PFSK-1 (cell line): ENCODE measurements around the gene EVI5L.

Experiments used
- POLR2AphosphoS5 ChIP-seq: IDR thresholded peaks from 2 replicates; pipeline ENCODE4 v1.6.1; 2012; ENCODE audit warnings: low read depth, mild to moderate bottlenecking, control low read depth, low read length, moderate library complexity
- SIN3A ChIP-seq: IDR thresholded peaks from 2 replicates; pipeline ENCODE4 v1.6.1; 2012; ENCODE audit warnings: mild to moderate bottlenecking, low read length, moderate library complexity, borderline replicate concordance; ENCODE audit not compliant: insufficient read depth
- TAF1 ChIP-seq: IDR thresholded peaks from 2 replicates; pipeline ENCODE4 v1.6.1; 2012; ENCODE audit warnings: low read length, control low read depth, borderline replicate concordance; ENCODE audit not compliant: insufficient read depth
- TF ChIP-seq, protein P1 (sequence below), 2 experiments: IDR thresholded peaks; 2 replicates each; pipeline versions ENCODE4 v1.6.1 to v1.8.0; 2011 to 2012; ENCODE audit warnings: low read depth in 2 of 2, low read length in 2 of 2, control low read depth in 1 of 2, inconsistent platforms in 1 of 2, mild to moderate bottlenecking in 1 of 2, moderate library complexity in 1 of 2; ENCODE audit not compliant: insufficient read depth in 1 of 2

DNA sequence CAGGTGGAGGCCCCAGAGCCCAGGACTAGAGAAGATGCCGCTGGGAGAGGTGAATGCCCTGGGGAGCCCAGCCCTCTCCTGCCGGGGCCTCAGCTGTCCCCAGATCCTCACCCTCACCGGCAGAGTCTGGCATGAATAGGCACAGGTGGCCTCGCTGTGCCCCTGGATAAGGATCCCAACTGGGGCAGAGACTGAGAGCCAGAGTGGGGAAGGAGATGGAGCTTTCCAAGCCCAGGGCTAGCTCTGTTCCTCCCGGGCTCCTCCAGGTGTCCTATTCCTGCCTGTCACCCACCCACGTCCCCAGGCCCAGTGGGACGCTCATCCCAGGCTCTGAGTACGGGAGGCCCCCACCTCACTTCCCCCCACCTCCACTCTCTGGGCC lies 27.7 kb downstream of the EVI5L start:
- TF ChIP-seq POLR2AphosphoS5 (no peak), TAF1 (no peak), SIN3A (no peak)
- TF ChIP-seq, protein P1, sequence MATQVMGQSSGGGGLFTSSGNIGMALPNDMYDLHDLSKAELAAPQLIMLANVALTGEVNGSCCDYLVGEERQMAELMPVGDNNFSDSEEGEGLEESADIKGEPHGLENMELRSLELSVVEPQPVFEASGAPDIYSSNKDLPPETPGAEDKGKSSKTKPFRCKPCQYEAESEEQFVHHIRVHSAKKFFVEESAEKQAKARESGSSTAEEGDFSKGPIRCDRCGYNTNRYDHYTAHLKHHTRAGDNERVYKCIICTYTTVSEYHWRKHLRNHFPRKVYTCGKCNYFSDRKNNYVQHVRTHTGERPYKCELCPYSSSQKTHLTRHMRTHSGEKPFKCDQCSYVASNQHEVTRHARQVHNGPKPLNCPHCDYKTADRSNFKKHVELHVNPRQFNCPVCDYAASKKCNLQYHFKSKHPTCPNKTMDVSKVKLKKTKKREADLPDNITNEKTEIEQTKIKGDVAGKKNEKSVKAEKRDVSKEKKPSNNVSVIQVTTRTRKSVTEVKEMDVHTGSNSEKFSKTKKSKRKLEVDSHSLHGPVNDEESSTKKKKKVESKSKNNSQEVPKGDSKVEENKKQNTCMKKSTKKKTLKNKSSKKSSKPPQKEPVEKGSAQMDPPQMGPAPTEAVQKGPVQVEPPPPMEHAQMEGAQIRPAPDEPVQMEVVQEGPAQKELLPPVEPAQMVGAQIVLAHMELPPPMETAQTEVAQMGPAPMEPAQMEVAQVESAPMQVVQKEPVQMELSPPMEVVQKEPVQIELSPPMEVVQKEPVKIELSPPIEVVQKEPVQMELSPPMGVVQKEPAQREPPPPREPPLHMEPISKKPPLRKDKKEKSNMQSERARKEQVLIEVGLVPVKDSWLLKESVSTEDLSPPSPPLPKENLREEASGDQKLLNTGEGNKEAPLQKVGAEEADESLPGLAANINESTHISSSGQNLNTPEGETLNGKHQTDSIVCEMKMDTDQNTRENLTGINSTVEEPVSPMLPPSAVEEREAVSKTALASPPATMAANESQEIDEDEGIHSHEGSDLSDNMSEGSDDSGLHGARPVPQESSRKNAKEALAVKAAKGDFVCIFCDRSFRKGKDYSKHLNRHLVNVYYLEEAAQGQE (IDR thresholded peaks at IDR 0.05; ENCODE audit: insufficient read depth in 1 of 2, low read depth in 2 of 2, low read length in 2 of 2): no peak
